SK-N-MC (cell line): ENCODE results near the gene NFIX.

ENCODE experiments used
- EZH2 ChIP-seq: fragments of 200-600 bp; sonication (generic); IDR thresholded peaks from one replicate; pipeline ENCODE4 v1.6.1; 2017; ENCODE audit warnings: antibody characterized with exemption
- POLR2AphosphoS5 ChIP-seq: IDR thresholded peaks from 2 replicates; pipeline ENCODE4 v1.6.1; 2012; ENCODE audit warnings: mild to moderate bottlenecking, low read depth, low read length, borderline replicate concordance

GRCh38 chr19:12994701-12995595 is at the start of gene NFIX:
- peak; percentile 29; the same call in 1 of the 2 replicates for TF ChIP-seq POLR2AphosphoS5
- no peak for TF ChIP-seq EZH2
